ENCODE measurements around the gene CD27. TPM values are rescaled to one million over a fixed set of nuclear protein-coding genes. Genes with fewer than 3 reads are reported as not detected.
A peak's percentile ranks its signal among the peaks of the same experiment; 100 is the strongest.
"Not testable (repeated sequence)": the region's sequence is repeated elsewhere in the genome, so short reads cannot be mapped to it uniquely, and the experiment has no call there.

CD27 gene
- total RNA-seq, 3 donors from 2014 or later: 52.3 to 100 (median 89.8) TPM

GRCh38 chr12:6463216-6463615 lies 18.5 kb downstream of the CD27 start:
- ATAC-seq (peak in 1 of 2 donors; percentile 8), DNase-seq (no peak)
- H3K4me3 Mint-ChIP-seq: peak overlapping the region; percentile 77
- H3K9me3 Mint-ChIP-seq: no peaks in the 10 kb centered on the region
- peaks cover 71% of the 10 kb centered on the region for H3K36me3 Mint-ChIP-seq (ENCODE audit: insufficient read depth)
- peaks cover 95% of the 10 kb centered on the region for H3K4me1 Mint-ChIP-seq (ENCODE audit: low read depth)
- no peaks in the 10 kb centered on the region for H3K27me3 Mint-ChIP-seq (ENCODE audit: low read depth)

- Mint-ChIP-seq H3K27me3 (ENCODE audit: low read depth) (no peaks in the 10 kb centered on the region), H3K36me3 (ENCODE audit: insufficient read depth) (peaks cover 70% of the 10 kb centered on the region), H3K9me3 (no peaks in the 10 kb centered on the region), H3K4me1 (ENCODE audit: low read depth) (peaks cover 95% of the 10 kb centered on the region), H3K4me3 (peak overlapping the region; percentile 77)
- ATAC-seq (no peak), DNase-seq (no peak)
Observed at GRCh38 chr12:6463858-6464257, 19.1 kb downstream of the CD27 start.

- ATAC-seq (no peak), DNase-seq (no peak)
- H3K4me3 Mint-ChIP-seq: peak overlapping the region; percentile 22
- peaks cover 67% of the 10 kb centered on the region for H3K36me3 Mint-ChIP-seq (ENCODE audit: insufficient read depth)
- no peaks in the 10 kb centered on the region for H3K9me3 Mint-ChIP-seq
- H3K27me3 Mint-ChIP-seq (ENCODE audit: low read depth): no peaks in the 10 kb centered on the region
- H3K4me1 Mint-ChIP-seq (ENCODE audit: low read depth): peaks cover 95% of the 10 kb centered on the region
Observed at GRCh38 chr12:6464531-6464930, 19.8 kb downstream of the CD27 start.

- ATAC-seq (no peak), DNase-seq (peak; percentile 38)
- H3K27me3 Mint-ChIP-seq (ENCODE audit: low read depth): no peaks in the 10 kb centered on the region
- no peaks in the 10 kb centered on the region for H3K9me3 Mint-ChIP-seq
- H3K4me3 Mint-ChIP-seq: peak overlapping the region; percentile 22
- peaks cover 67% of the 10 kb centered on the region for H3K36me3 Mint-ChIP-seq (ENCODE audit: insufficient read depth)
- H3K4me1 Mint-ChIP-seq (ENCODE audit: low read depth): peaks cover 90% of the 10 kb centered on the region
Observed at GRCh38 chr12:6465467-6466183, 20.9 kb downstream of the CD27 start.

- DNase-seq: no peak
Observed at GRCh38 chr12:6466184-6466573, 21.4 kb downstream of the CD27 start.

GRCh38 chr12:6466751-6467150 lies 22.0 kb downstream of the CD27 start:
- Mint-ChIP-seq H3K4me1 (ENCODE audit: low read depth) (peaks cover 84% of the 10 kb centered on the region), H3K36me3 (ENCODE audit: insufficient read depth) (peaks cover 57% of the 10 kb centered on the region)
- H3K9me3 Mint-ChIP-seq; H3K4me3 Mint-ChIP-seq; DNase-seq; H3K27me3 Mint-ChIP-seq (ENCODE audit: low read depth); ATAC-seq: not testable (repeated sequence)

More at GRCh38 chr12:6466184-6466573, 21.4 kb downstream of the CD27 start:
- Mint-ChIP-seq H3K27me3 (ENCODE audit: low read depth) (no peaks in the 10 kb centered on the region), H3K36me3 (ENCODE audit: insufficient read depth) (peaks cover 61% of the 10 kb centered on the region), H3K9me3 (no peaks in the 10 kb centered on the region), H3K4me3 (no peak overlapping the region), H3K4me1 (ENCODE audit: low read depth) (peaks cover 87% of the 10 kb centered on the region)
- ATAC-seq: no peak

GRCh38 chr12:6467571-6468282 lies 23.0 kb downstream of the CD27 start:
- peaks cover 48% of the 10 kb centered on the region for H3K36me3 Mint-ChIP-seq (ENCODE audit: insufficient read depth)
- DNase-seq; H3K27me3 Mint-ChIP-seq (ENCODE audit: low read depth); H3K9me3 Mint-ChIP-seq; ATAC-seq: not testable (repeated sequence)
- H3K4me3 Mint-ChIP-seq: peak overlapping the region; percentile 85
- H3K4me1 Mint-ChIP-seq (ENCODE audit: low read depth): peaks cover 79% of the 10 kb centered on the region

- peaks cover 74% of the 10 kb centered on the region for H3K4me1 Mint-ChIP-seq (ENCODE audit: low read depth)
- peak overlapping the region; percentile 85 for H3K4me3 Mint-ChIP-seq
- ATAC-seq (no peak), DNase-seq (no peak)
- H3K27me3 Mint-ChIP-seq (ENCODE audit: low read depth): no peaks in the 10 kb centered on the region
- peaks cover 43% of the 10 kb centered on the region for H3K36me3 Mint-ChIP-seq (ENCODE audit: insufficient read depth)
- H3K9me3 Mint-ChIP-seq: no peaks in the 10 kb centered on the region
Observed at GRCh38 chr12:6468283-6468575, 23.5 kb downstream of the CD27 start.

- ATAC-seq (no peak), DNase-seq (no peak)
- no peaks in the 10 kb centered on the region for H3K9me3 Mint-ChIP-seq
- no peaks in the 10 kb centered on the region for H3K27me3 Mint-ChIP-seq (ENCODE audit: low read depth)
- H3K4me3 Mint-ChIP-seq: peak overlapping the region; percentile 85
- H3K36me3 Mint-ChIP-seq (ENCODE audit: insufficient read depth): peaks cover 36% of the 10 kb centered on the region
- peaks cover 65% of the 10 kb centered on the region for H3K4me1 Mint-ChIP-seq (ENCODE audit: low read depth)
Observed at GRCh38 chr12:6469092-6469491, 24.3 kb downstream of the CD27 start.

GRCh38 chr12:6469609-6470374 lies 25.0 kb downstream of the CD27 start:
- DNase-seq (no peak), ATAC-seq (peak in 1 of 2 donors; percentile 0)
- Mint-ChIP-seq H3K4me1 (ENCODE audit: low read depth) (peaks cover 58% of the 10 kb centered on the region), H3K4me3 (peak overlapping the region; percentile 85), H3K9me3 (no peaks in the 10 kb centered on the region), H3K36me3 (ENCODE audit: insufficient read depth) (peaks cover 29% of the 10 kb centered on the region), H3K27me3 (ENCODE audit: low read depth) (no peaks in the 10 kb centered on the region)

GRCh38 chr12:6470375-6471163 lies 25.8 kb downstream of the CD27 start, which contains the start of gene VAMP1:
Gene VAMP1, minus strand, starts transcription at chr12:6470677. Its CDS starts 146 bp downstream, at chr12:6470531.
- no peaks in the 10 kb centered on the region for H3K9me3 Mint-ChIP-seq
- DNase-seq (peak; percentile 96), ATAC-seq (peak; percentile 92 to 95)
- H3K36me3 Mint-ChIP-seq (ENCODE audit: insufficient read depth): peaks cover 25% of the 10 kb centered on the region
- H3K4me1 Mint-ChIP-seq (ENCODE audit: low read depth): peaks cover 52% of the 10 kb centered on the region
- no peaks in the 10 kb centered on the region for H3K27me3 Mint-ChIP-seq (ENCODE audit: low read depth)
- H3K4me3 Mint-ChIP-seq: peak within 1 kb of the TSS; percentile 85

GRCh38 chr12:6471989-6472360 lies 27.2 kb downstream of the CD27 start:
- Mint-ChIP-seq H3K27me3 (ENCODE audit: low read depth) (no peaks in the 10 kb centered on the region), H3K4me1 (ENCODE audit: low read depth) (peaks cover 39% of the 10 kb centered on the region), H3K4me3 (no peak overlapping the region), H3K9me3 (no peaks in the 10 kb centered on the region), H3K36me3 (ENCODE audit: insufficient read depth) (peaks cover 16% of the 10 kb centered on the region)
- ATAC-seq (no peak), DNase-seq (no peak)

- no peak for ATAC-seq
- Mint-ChIP-seq H3K27me3 (ENCODE audit: low read depth) (no peaks in the 10 kb centered on the region), H3K36me3 (ENCODE audit: insufficient read depth) (peaks cover 12% of the 10 kb centered on the region), H3K4me3 (no peak overlapping the region), H3K9me3 (no peaks in the 10 kb centered on the region), H3K4me1 (ENCODE audit: low read depth) (peaks cover 34% of the 10 kb centered on the region)
- DNase-seq: no peak
Observed at GRCh38 chr12:6472491-6472890, 27.7 kb downstream of the CD27 start.
